Transverse colon (tissue), 4 donors: ENCODE measurements around the gene QRICH1.
A peak's percentile ranks its signal among the peaks of the same experiment; 100 is the strongest.

ENCODE experiments used
- CTCF ChIP-seq, 5 experiments: fragments of 200-600 bp in 3 of 5; fragments of 450-650 bp in 2 of 5; sonication (generic) in 3 of 5; IDR thresholded peaks; 1 replicate in 2 of 5; 2 replicates in 3 of 5; pipeline ENCODE4 v1.5.1; 2016 to 2017; ENCODE audit warnings: antibody characterized with exemption in 5 of 5, inconsistent platforms in 3 of 5, mild to moderate bottlenecking in 2 of 5, moderate library complexity in 1 of 5
- EP300 ChIP-seq: sonication (generic); formaldehyde crosslinking; IDR thresholded peaks from one replicate; pipeline ENCODE4 v1.6.1; 2017; ENCODE audit warnings: antibody characterized with exemption, low read depth
- POLR2A ChIP-seq: fragments of 450-650 bp; IDR thresholded peaks from one replicate; pipeline ENCODE4 v1.6.1; 2016; ENCODE audit warnings: antibody characterized with exemption, mild to moderate bottlenecking, moderate library complexity
- POLR2AphosphoS5 ChIP-seq, 3 donors: sonication (generic); formaldehyde crosslinking; IDR thresholded peaks; one replicate each; pipeline ENCODE4 v1.6.1; 2016; ENCODE audit warnings: antibody characterized with exemption in 3 of 3

- TF ChIP-seq POLR2AphosphoS5 (IDR thresholded peaks at IDR 0.05) (peak; percentile 62 to 85 (median 83)), CTCF (IDR thresholded peaks at IDR 0.05) (peak; percentile 46 to 61 (median 50)), POLR2A (peak; percentile 76), EP300 (no peak)
These were observed at the start of gene QRICH1 for GRCh38 chr3:49093853-49094767.
